Motor neuron (in vitro differentiated cells): Measurements from ENCODE around the gene POLR1C. TPM values are rescaled to one million over a fixed set of nuclear protein-coding genes. Genes with fewer than 3 reads are reported as not detected.
A peak's percentile ranks its signal among the peaks of the same experiment; 100 is the strongest.

Experiments used
- ATAC-seq, 8 experiments: fragments of 200-7000 bp; cut with Tn5 transposase; replicated peaks in 6 of 8; 2 replicates each; pipeline ENCODE4 v1.8.0; 2021; ENCODE audit warnings: mild to moderate bottlenecking in 8 of 8, moderate library complexity in 8 of 8
- H3K27ac ChIP-seq, 2 donors: fragments of 250-450 bp; sonication (Bioruptor Pico); 2 replicates each; pipeline ENCODE4 v1.9.0; 2021; ENCODE audit warnings: antibody characterized with exemption in 2 of 2, mild to moderate bottlenecking in 2 of 2, moderate library complexity in 1 of 2
- H3K4me1 ChIP-seq, 2 donors: fragments of 250-450 bp; sonication (Bioruptor Pico); replicated peaks in 1 of 2; 2 replicates each; pipeline ENCODE4 v1.6.1; 2021; ENCODE audit warnings: antibody characterized with exemption in 2 of 2, mild to moderate bottlenecking in 2 of 2, moderate library complexity in 1 of 2
- H3K4me3 ChIP-seq, 5 donors: fragments of 250-450 bp; sonication (Bioruptor Pico); 2 replicates each; pipeline ENCODE4 v1.9.0; 2021; ENCODE audit warnings: antibody characterized with exemption in 5 of 5, mild to moderate bottlenecking in 5 of 5, moderate library complexity in 4 of 5
- WGBS, 10 experiments: fragments of 450-650 bp; shearing (Covaris generic); methylation state at CpG; one replicate each; pipeline ENCODE4 v1.0.0; 2022; 5-methylcytosine and 5-hydroxymethylcytosine counted together
- in situ Hi-C, 9 experiments: fragments of 400-800 bp; cut with MboI; loops; one replicate each; pipeline ENCODE4 v1.15.0; 2021; ENCODE audit warnings: low sequenced_read_pairs in 9 of 9, low pct_unique_long_range_greater_than_20kb in 2 of 9; ENCODE audit not compliant: unreplicated experiment in 9 of 9
- total RNA-seq, 8 experiments: library from RNA; unstranded; fragments of 300-600 nt; gene quantifications; 2 replicates each; pipeline versions ENCODE4 v1.2.3 to v1.2.4, GENCODE V29; 2022

The POLR1C gene
- total RNA-seq, 8 experiments from 2014 or later = 27.7 to 56.9 (median 41.8) TPM

- Histone ChIP-seq H3K4me3 (peak overlapping the region in 1 of 5 donors; percentile 5), H3K4me1 (peaks cover 15 to 17% of the 10 kb centered on the region in 2 donors), H3K27ac (no peak overlapping the region)
- ATAC-seq = peak; percentile 27 to 49 (median 35)
- WGBS, 10 experiments = 0 to 80% (median 40%) methylated on average over 1 to 4 of the region's 14 CpGs; no CpG with 5 or more reads in 1 of the 10 experiments
- in situ Hi-C loops = loop anchor here in 4 of 9 experiments (10.0 to 25.0 kb wide), 4 partner anchors 52 to 245 kb away; partner anchors contain the start of gene DLK2 (in 1 of the 4)
Measured at GRCh38 chr6:43506667-43507471, 10.0 kb upstream of the POLR1C start.

GRCh38 chr6:43508481-43509141 is 8.3 kb upstream of the POLR1C start:
- Histone ChIP-seq H3K4me3 (peak overlapping the region in 3 of 5 donors; percentile 58 to 88 (median 67)), H3K4me1 (peaks cover 15 to 17% of the 10 kb centered on the region in 2 donors), H3K27ac (no peak overlapping the region)
- no peak for ATAC-seq
- WGBS, 10 experiments = 40 to 70% (median 52%) methylated on average over 1 to 2 of the region's 8 CpGs; no CpG with 5 or more reads in 7 of the 10 experiments
- in situ Hi-C loops = loop anchor here in 4 of 9 experiments (10.0 to 25.0 kb wide), 4 partner anchors 54 to 246 kb away; partner anchors contain the start of gene DLK2 (in 1 of the 4)

DNA sequence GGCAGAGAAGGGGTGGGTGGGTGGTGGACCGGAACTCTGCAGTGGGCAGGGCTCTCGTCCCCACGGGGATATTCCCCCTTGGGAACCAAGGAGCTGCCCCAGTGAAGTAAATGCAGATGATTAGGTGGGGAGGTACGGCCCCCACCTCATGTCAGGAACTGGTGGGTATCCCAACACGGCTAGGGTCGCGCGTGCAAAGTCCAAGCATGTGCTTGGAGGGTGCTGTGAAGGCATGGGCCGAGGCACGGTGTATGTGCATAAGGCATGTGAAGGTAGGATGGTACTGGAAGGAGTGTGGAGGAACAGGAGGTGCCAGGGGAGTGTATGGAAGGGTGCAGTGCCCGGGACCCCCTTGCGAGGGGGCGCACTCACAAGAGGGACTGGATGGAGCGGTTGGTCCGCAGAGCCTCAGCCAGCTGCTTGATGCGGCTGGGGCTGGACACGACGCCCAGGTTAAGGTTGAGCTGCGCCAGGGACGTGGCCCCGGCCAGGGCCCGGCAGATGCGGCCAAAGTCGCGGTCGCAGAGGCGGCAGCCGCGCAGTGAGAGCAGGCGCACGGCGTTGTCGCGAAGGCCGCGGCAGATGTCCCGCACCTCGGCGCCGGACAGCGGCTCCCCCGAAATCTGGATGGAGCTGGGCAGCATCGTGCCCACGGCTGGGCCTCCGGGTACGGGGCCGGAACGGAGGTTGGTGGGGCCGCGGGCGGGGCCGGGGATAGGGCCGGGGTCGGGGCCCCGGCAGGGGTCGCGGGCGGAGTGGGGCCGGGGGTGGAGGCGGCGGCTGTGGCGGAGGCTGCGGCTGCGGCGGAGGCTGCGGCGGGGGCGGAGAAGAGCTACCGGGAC is 7.5 kb upstream of the POLR1C start:
- peak overlapping the region; percentile 34 to 68 for H3K27ac ChIP-seq
- peak; percentile 3 to 14 (median 7) for ATAC-seq
- WGBS, 10 experiments = 0 to 28% (median 8%) methylated on average over 4 to 18 of the region's 69 CpGs; no CpG with 5 or more reads in 5 of the 10 experiments

DNA sequence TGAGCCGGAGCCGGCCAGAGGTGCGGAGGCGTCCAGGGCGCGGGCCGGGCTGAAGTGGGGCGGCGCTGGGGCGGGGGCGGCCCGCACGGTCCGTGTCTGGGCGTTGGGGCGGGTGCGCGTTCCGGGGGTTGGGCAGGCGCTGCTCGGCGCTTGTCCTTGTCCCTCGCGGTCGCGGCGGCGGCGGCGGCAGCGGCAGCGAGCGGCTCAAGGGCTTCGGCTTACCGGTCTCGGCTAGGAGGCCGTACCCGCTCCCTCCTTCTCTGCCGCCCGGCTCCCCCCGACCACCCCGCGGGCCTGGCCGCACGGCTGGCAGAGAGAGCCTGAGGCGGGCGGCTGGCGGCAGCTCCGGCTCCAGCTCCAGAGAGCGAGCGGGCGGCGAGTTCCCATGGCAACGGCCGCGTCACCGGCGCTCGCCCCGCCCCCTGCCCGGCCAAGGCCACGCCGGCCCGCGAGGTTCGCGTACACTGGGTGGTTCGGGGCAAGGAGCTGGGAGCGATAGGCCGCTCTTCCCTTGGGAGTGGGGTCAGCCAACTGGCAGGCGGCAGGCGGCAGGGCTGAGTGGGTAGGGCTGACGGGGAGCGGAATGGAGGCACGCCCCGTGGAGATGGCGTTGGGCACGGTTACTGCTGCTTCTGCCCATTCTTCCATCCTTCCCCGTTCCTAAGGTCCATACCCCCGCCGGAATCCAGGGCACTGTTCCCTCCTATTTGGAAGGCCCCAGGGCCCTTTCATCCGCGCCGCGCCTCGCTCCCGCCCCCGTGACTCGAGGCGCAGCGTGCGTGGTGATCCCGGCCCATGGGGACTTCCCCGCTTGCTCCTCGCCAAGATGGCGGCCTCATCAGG is 6.7 kb upstream of the POLR1C start, which contains the start of gene LRRC73:
LRRC73 (minus strand) TSS at position 363 of the 843 bp plus-strand sequence. CDS start 561 bp downstream, outside the sequence.
- Histone ChIP-seq H3K4me3 (peak within 1 kb of the TSS; percentile 51 to 88 (median 58)), H3K4me1 (peaks cover 21 to 26% of the 10 kb centered on the region in 2 donors), H3K27ac (peak within 1 kb of the TSS; percentile 64 to 72)
- in situ Hi-C loops = loop anchor here in 4 of 9 experiments (10.0 to 25.0 kb wide), 4 partner anchors 55 to 248 kb away; partner anchors contain the start of gene DLK2 (in 1 of the 4)
- 0 to 100% (median 10%) methylated on average over 1 to 6 of the region's 96 CpGs; no CpG with 5 or more reads in 6 of the 10 experiments for WGBS, 10 experiments
- ATAC-seq = peak; percentile 82 to 89 (median 84)

More for the DNA sequence above, 7.5 kb upstream of the POLR1C start:
- in situ Hi-C loops = loop anchor here in 4 of 9 experiments (10.0 to 25.0 kb wide), 4 partner anchors 55 to 247 kb away; partner anchors contain the start of gene DLK2 (in 1 of the 4)
- peak overlapping the region; percentile 51 to 88 (median 58) for H3K4me3 ChIP-seq
- peaks cover 17% of the 10 kb centered on the region in 2 donors for H3K4me1 ChIP-seq

- Histone ChIP-seq H3K4me1 (peaks cover 27 to 31% of the 10 kb centered on the region in 2 donors), H3K4me3 (peak overlapping the region in 1 of 5 donors; percentile 88), H3K27ac (peak overlapping the region; percentile 64 to 72)
- ATAC-seq = peak in 3 of 8 experiments; percentile 0 to 1 (median 0)
- in situ Hi-C loops = loop anchor here in 2 of 9 experiments (25.0 kb wide), 2 partner anchors 123 to 248 kb away; no protein-coding TSS in a partner anchor
- 49 to 100% (median 87%) methylated on average over 1 to 4 of the region's 10 CpGs; no CpG with 5 or more reads in 3 of the 10 experiments for WGBS, 10 experiments
Measured at GRCh38 chr6:43510827-43511163, 6.1 kb upstream of the POLR1C start.

DNA sequence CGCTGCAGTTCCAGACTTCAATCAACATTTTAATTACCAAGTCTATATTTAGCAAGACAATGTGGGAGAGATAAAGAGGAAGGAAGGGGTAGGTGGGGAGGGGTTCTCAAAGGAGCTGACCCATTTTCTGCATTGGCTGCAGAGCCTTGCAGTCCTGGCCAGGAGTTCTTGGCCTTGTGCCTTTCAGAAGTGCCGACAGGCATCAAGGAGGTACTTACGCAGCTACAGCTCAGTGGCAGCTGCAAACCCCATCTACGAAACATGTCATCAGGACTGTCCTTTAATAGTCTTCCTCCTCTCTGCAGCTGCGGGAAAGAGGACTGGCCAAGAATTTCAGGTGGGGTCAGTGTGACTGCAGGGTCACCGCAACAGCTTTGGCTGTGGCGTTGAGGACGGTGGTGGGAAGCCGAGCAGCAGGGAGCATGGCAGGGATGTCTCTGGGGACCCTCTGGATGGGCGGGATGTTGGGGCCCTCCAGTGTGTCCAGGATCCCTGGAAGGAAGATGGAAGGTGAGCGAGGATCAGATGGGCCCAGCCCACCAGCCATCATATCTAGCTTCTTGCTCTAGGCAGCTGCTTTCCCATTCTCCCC is 5.0 kb upstream of the POLR1C start:
- ATAC-seq = no peak
- 17 to 100% (median 90%) methylated on average over 1 to 8 of the region's 11 CpGs; no CpG with 5 or more reads in 2 of the 10 experiments for WGBS, 10 experiments
- H3K4me1 ChIP-seq = peaks cover 23 to 32% of the 10 kb centered on the region in 2 donors
- in situ Hi-C loops = loop anchor here in 2 of 9 experiments (25.0 kb wide), 2 partner anchors 125 to 250 kb away; no protein-coding TSS in a partner anchor
- no peak overlapping the region for H3K4me3 ChIP-seq
- H3K27ac ChIP-seq = no peak overlapping the region

DNA sequence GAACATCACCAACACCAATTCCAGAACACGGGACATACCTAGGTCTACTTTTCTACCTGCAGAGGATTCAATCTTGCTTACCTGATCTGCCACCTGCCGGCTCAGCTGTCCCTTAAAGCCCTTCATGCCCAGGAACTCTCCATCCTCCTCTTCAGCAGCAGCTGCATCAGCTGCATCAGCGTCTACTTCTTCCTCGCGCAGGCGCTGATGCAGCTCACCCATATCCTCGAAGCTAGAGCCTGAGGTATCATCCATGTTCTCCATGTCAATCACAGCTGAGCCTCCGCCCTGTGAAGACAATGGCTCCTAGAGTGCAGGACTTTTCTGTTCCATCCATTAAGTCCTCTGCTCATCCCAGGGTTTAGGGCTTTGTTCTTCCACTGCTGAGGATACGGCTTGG is 1.1 kb upstream of the POLR1C start:
- 52 to 83% (median 73%) methylated on average over 1 to 8 of the region's 9 CpGs; no CpG with 5 or more reads in 2 of the 10 experiments for WGBS, 10 experiments
- ATAC-seq = no peak
- H3K4me3 ChIP-seq = peak overlapping the region; percentile 75 to 92 (median 77)
- in situ Hi-C loops = loop anchor here in 2 of 9 experiments (25.0 kb wide), 2 partner anchors 129 to 254 kb away; no protein-coding TSS in a partner anchor
- H3K4me1 ChIP-seq = peaks cover 21 to 29% of the 10 kb centered on the region in 2 donors
- H3K27ac ChIP-seq = peak overlapping the region; percentile 91 to 93

DNA sequence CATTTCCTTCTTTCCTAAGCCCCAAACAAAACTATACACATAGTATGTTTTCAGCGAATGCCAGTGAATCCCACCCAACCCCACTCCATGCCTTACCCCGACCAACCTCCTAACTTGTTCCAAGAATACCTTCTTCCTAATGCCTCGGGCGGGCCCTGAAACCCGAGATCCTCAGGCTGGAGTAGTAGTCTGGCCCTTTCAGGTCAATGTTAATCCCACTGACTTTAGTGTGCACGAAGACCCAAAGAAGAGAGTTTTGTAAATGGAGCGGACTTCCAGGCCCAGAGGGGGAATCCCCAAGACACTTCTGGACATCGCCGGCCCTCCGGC is 557 bp upstream of the POLR1C start:
- 0 to 2% (median 0%) methylated on average over 1 to 8 of the region's 10 CpGs; no CpG with 5 or more reads in 6 of the 10 experiments for WGBS, 10 experiments
- Histone ChIP-seq H3K4me3 (peak overlapping the region; percentile 75 to 92 (median 77)), H3K27ac (peak overlapping the region; percentile 91 to 93), H3K4me1 (peaks cover 21 to 28% of the 10 kb centered on the region in 2 donors)
- in situ Hi-C loops = loop anchor here in 2 of 9 experiments (25.0 kb wide), 2 partner anchors 129 to 254 kb away; no protein-coding TSS in a partner anchor
- ATAC-seq = no peak

- peak overlapping the region; percentile 68 to 93 for H3K27ac ChIP-seq
- in situ Hi-C loops = loop anchor here in 2 of 9 experiments (25.0 kb wide), 2 partner anchors 130 to 255 kb away; no protein-coding TSS in a partner anchor
- peak overlapping the region; percentile 75 to 92 (median 77) for H3K4me3 ChIP-seq
- WGBS, 10 experiments = 0 to 20% (median 9%) methylated on average over 3 to 8 of the region's 10 CpGs; no CpG with 5 or more reads in 1 of the 10 experiments
- H3K4me1 ChIP-seq = peaks cover 21 to 28% of the 10 kb centered on the region in 2 donors
- ATAC-seq = peak in 3 of 8 experiments; percentile 0 to 5 (median 3)
Measured at GRCh38 chr6:43517505-43518357, 842 bp downstream of the POLR1C start.

- Histone ChIP-seq H3K4me3 (no peak overlapping the region), H3K4me1 (peaks cover 18 to 19% of the 10 kb centered on the region in 2 donors), H3K27ac (no peak overlapping the region)
- 80 to 100% (median 93%) methylated on average over 1 to 8 of the region's 8 CpGs; no CpG with 5 or more reads in 4 of the 10 experiments for WGBS, 10 experiments
- in situ Hi-C loops = loop anchor here in 2 of 9 experiments (25.0 kb wide), 2 partner anchors 133 to 258 kb away; no protein-coding TSS in a partner anchor
- no peak for ATAC-seq
Measured at GRCh38 chr6:43520097-43520496, 3.2 kb downstream of the POLR1C start.
